ENCODE results near the gene SERINC5.
A peak's percentile ranks its signal among the peaks of the same experiment; 100 is the strongest.
"Not testable (repeated sequence)": the region's sequence is repeated elsewhere in the genome, so short reads cannot be mapped to it uniquely, and the experiment has no call there.

SERINC5 gene

GRCh38 chr5:80198399-80198798 is 57.4 kb downstream of the SERINC5 start:
- DNase-seq (ENCODE audit: low read depth in 2 of 2): no peak

- no peak for DNase-seq (ENCODE audit: low read depth in 2 of 2)
These were observed 59.9 kb downstream of the SERINC5 start for GRCh38 chr5:80195837-80196400.

GRCh38 chr5:80194468-80194867 is 61.4 kb downstream of the SERINC5 start:
- DNase-seq (ENCODE audit: low read depth in 2 of 2): no peak

GRCh38 chr5:80193401-80193800 is 62.4 kb downstream of the SERINC5 start:
- no peak for DNase-seq (ENCODE audit: low read depth in 2 of 2)

- no peak for DNase-seq (ENCODE audit: low read depth in 2 of 2)
These were observed 63.2 kb downstream of the SERINC5 start for GRCh38 chr5:80192507-80193241.

GRCh38 chr5:80191991-80192398 is 63.9 kb downstream of the SERINC5 start:
- peak in 1 of 2 donors; percentile 16 for DNase-seq (ENCODE audit: low read depth in 2 of 2)

GRCh38 chr5:80191397-80191796 is 64.5 kb downstream of the SERINC5 start:
- no peak for DNase-seq (ENCODE audit: low read depth in 2 of 2)

GRCh38 chr5:80190960-80191359 is 64.9 kb downstream of the SERINC5 start:
- DNase-seq (ENCODE audit: low read depth in 2 of 2): no peak

- DNase-seq (ENCODE audit: low read depth in 2 of 2): no peak
These were observed 66.1 kb downstream of the SERINC5 start for GRCh38 chr5:80189701-80190100.

GRCh38 chr5:80189201-80189600 is 66.6 kb downstream of the SERINC5 start:
- no peak for DNase-seq (ENCODE audit: low read depth in 2 of 2)

- DNase-seq (ENCODE audit: low read depth in 2 of 2): no peak
These were observed 68.3 kb downstream of the SERINC5 start for GRCh38 chr5:80187421-80188090.

GRCh38 chr5:80185535-80185934 is 70.3 kb downstream of the SERINC5 start:
- DNase-seq (ENCODE audit: low read depth in 2 of 2): not testable (repeated sequence)

- no peak for DNase-seq (ENCODE audit: low read depth in 2 of 2)
These were observed 70.8 kb downstream of the SERINC5 start for GRCh38 chr5:80185095-80185494.

GRCh38 chr5:80184235-80185023 is 71.4 kb downstream of the SERINC5 start:
- DNase-seq (ENCODE audit: low read depth in 2 of 2): no peak

- not testable (repeated sequence) for DNase-seq (ENCODE audit: low read depth in 2 of 2)
These were observed 72.1 kb downstream of the SERINC5 start for GRCh38 chr5:80183728-80184234.

GRCh38 chr5:80182809-80183580 is 72.9 kb downstream of the SERINC5 start:
- no peak for DNase-seq (ENCODE audit: low read depth in 2 of 2)

- DNase-seq (ENCODE audit: low read depth in 2 of 2): no peak
These were observed 74.1 kb downstream of the SERINC5 start for GRCh38 chr5:80181618-80182211.

- no peak for DNase-seq (ENCODE audit: low read depth in 2 of 2)
These were observed 78.6 kb downstream of the SERINC5 start for GRCh38 chr5:80177236-80177635.

- DNase-seq (ENCODE audit: low read depth in 2 of 2): no peak
These were observed 80.5 kb downstream of the SERINC5 start for GRCh38 chr5:80175337-80175736.

- DNase-seq (ENCODE audit: low read depth in 2 of 2): no peak
These were observed 81.1 kb downstream of the SERINC5 start for GRCh38 chr5:80174790-80175189.
